Breast epithelium (tissue), 3 donors: ENCODE measurements around the gene APOO.

Experiments used
- POLR2A ChIP-seq: fragments of 450-650 bp; IDR thresholded peaks from one replicate; pipeline ENCODE4 v1.6.1; 2016; ENCODE audit warnings: antibody characterized with exemption, mild to moderate bottlenecking, moderate library complexity
- POLR2AphosphoS5 ChIP-seq, 3 donors: sonication (generic); formaldehyde crosslinking; IDR thresholded peaks; one replicate each; pipeline ENCODE4 v1.6.1; 2017; ENCODE audit warnings: antibody characterized with exemption in 3 of 3
- TF ChIP-seq, protein P1 (sequence below), 3 donors: fragments of 450-650 bp; IDR thresholded peaks; one replicate each; pipeline ENCODE4 v1.5.1; 2016 to 2017; ENCODE audit warnings: antibody characterized with exemption in 3 of 3, mild to moderate bottlenecking in 3 of 3, moderate library complexity in 3 of 3

DNA sequence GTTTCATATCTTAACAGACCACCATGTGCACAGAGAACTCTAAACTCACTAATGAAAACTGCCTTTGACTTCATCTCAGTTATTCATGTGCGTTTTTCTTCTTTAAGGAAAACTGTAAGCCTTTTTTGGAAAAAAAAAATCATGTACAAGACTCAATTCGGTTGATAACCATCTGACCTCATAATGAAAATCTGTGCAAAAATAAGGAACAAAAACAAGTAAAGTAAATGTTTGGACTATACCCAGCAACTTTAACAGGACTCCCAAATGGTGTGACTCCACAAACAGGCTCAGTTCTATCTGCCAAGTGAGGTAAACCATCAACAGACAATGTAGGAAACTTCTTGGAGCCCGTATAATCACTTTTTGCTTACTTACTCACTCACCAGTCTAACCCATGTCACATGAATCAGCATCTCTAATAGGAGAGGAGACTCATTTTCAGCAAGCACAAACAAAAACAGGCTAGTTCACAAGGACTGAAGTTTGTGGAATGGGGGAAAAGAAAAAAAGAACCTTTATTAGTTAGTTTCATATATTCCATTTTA is 9.3 kb downstream of the APOO start:
- TF ChIP-seq, protein P1, sequence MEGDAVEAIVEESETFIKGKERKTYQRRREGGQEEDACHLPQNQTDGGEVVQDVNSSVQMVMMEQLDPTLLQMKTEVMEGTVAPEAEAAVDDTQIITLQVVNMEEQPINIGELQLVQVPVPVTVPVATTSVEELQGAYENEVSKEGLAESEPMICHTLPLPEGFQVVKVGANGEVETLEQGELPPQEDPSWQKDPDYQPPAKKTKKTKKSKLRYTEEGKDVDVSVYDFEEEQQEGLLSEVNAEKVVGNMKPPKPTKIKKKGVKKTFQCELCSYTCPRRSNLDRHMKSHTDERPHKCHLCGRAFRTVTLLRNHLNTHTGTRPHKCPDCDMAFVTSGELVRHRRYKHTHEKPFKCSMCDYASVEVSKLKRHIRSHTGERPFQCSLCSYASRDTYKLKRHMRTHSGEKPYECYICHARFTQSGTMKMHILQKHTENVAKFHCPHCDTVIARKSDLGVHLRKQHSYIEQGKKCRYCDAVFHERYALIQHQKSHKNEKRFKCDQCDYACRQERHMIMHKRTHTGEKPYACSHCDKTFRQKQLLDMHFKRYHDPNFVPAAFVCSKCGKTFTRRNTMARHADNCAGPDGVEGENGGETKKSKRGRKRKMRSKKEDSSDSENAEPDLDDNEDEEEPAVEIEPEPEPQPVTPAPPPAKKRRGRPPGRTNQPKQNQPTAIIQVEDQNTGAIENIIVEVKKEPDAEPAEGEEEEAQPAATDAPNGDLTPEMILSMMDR (IDR thresholded peaks at IDR 0.05), result no peak
- TF ChIP-seq POLR2AphosphoS5 (IDR thresholded peaks at IDR 0.05) (no peak), POLR2A (no peak)
